ENCODE data around the gene IL13. TPM values are rescaled to one million over a fixed set of nuclear protein-coding genes. Genes with fewer than 3 reads are reported as not detected.

Gene IL13
- polyA plus RNA-seq, 2 of the 4 experiments (the other 2 are of a cell fraction), result 0.13 TPM; not detected in 1

DNA sequence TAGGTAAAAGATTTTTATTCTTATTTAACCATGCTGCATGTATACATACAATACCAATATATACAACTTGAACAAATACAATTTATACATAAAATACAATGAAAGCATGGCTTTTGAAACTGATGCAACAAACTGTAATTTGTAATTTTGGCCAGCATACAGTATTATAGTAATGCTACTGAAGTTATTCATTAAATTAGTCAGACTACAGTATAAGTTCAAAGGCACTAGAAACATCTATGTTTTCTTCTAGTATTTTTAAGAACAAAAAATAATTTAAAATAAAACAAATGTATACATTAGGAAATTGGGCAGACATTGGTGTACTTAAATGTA, 34.6 kb downstream of the IL13 start (continued):
- TF ChIP-seq, protein P1, sequence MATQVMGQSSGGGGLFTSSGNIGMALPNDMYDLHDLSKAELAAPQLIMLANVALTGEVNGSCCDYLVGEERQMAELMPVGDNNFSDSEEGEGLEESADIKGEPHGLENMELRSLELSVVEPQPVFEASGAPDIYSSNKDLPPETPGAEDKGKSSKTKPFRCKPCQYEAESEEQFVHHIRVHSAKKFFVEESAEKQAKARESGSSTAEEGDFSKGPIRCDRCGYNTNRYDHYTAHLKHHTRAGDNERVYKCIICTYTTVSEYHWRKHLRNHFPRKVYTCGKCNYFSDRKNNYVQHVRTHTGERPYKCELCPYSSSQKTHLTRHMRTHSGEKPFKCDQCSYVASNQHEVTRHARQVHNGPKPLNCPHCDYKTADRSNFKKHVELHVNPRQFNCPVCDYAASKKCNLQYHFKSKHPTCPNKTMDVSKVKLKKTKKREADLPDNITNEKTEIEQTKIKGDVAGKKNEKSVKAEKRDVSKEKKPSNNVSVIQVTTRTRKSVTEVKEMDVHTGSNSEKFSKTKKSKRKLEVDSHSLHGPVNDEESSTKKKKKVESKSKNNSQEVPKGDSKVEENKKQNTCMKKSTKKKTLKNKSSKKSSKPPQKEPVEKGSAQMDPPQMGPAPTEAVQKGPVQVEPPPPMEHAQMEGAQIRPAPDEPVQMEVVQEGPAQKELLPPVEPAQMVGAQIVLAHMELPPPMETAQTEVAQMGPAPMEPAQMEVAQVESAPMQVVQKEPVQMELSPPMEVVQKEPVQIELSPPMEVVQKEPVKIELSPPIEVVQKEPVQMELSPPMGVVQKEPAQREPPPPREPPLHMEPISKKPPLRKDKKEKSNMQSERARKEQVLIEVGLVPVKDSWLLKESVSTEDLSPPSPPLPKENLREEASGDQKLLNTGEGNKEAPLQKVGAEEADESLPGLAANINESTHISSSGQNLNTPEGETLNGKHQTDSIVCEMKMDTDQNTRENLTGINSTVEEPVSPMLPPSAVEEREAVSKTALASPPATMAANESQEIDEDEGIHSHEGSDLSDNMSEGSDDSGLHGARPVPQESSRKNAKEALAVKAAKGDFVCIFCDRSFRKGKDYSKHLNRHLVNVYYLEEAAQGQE (IDR thresholded peaks at IDR 0.05), result no peak
- TF ChIP-seq, protein P2, sequence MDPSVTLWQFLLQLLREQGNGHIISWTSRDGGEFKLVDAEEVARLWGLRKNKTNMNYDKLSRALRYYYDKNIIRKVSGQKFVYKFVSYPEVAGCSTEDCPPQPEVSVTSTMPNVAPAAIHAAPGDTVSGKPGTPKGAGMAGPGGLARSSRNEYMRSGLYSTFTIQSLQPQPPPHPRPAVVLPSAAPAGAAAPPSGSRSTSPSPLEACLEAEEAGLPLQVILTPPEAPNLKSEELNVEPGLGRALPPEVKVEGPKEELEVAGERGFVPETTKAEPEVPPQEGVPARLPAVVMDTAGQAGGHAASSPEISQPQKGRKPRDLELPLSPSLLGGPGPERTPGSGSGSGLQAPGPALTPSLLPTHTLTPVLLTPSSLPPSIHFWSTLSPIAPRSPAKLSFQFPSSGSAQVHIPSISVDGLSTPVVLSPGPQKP (IDR thresholded peaks at IDR 0.05; ENCODE audit: low read depth, low read length), result no peak
- TF ChIP-seq NPAS2 (CRISPR knock-in tag; IDR thresholded peaks at IDR 0.05; ENCODE audit: borderline replicate concordance), result no peak
- no peak for TF ChIP-seq TFCP2L1 (CRISPR knock-in tag; IDR thresholded peaks at IDR 0.05)
- TF ChIP-seq EP300 (IDR thresholded peaks at IDR 0.05), result no peak

DNA sequence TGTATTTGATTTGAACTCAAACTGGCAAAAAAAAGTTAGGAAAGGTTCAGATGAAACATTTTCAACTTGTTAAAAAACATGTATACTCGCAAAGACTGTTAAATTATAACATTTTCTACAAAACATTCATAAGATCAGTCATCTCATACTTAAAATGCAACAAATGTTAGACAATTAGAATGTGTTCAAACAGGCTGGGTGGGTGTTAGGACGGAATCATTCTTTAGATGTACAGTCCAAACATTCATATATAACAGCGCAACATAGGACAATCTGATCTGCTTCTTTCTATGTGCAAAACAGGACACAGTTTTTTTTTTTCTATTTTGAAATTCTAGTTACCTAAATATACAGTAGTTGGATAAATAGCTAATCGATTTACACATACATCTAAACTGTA, 38.0 kb downstream of the IL13 start:
- 82% methylated on average over 4 of the region's 4 CpGs for WGBS (ENCODE audit: missing lambda C conversion rate)

DNA sequence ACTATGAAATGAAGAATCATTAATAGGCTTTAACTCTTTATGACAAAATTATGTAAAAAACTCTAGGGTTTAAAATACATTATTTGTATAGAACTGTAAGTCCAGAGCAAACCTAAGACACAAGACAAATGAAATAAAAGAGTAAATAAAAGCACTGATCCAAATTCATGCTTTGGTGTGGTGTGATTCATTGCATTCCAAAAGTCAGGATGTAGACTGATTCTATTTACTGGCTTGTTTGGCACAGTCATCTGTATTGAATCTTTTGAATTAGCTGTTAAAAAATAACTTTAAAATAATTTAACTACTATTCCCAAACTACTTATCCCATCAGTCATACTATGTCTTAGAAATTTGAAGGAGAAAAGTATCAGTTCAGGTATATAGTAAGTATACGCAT, 46.9 kb downstream of the IL13 start:
- TF ChIP-seq JUNB (IDR thresholded peaks at IDR 0.05) (peak; percentile 16; the same call in 1 of the 2 replicates), SMC3 (IDR thresholded peaks at IDR 0.05) (no peak), FOSL2 (IDR thresholded peaks at IDR 0.05) (no peak), FOSL2 (CRISPR knock-in tag; IDR thresholded peaks at IDR 0.05) (peak; percentile 35; the same call in 1 of the 2 replicates)
- no peak overlapping the region; a peak in 1 of 6 replicates for H3K27ac ChIP-seq
- CTCF ChIA-PET, result interaction anchor here (1.2 to 1.9 kb wide), 2 partner anchors 28 to 115 kb away, joined by 3 to 7 read pairs; no protein-coding TSS in a partner anchor
- FAIRE-seq (peak; percentile 86), DNase-seq (ENCODE audit: low read depth in 1 of 2, low spot score in 1 of 2) (peak; percentile 17 to 24), ATAC-seq (peak in 1 of 2 experiments; percentile 69; a peak in 2 of 6 replicates)
- H3K9me3 ChIP-seq, result no peaks in the 10 kb centered on the region
- POLR2A ChIA-PET, result no interaction called here
- 57% methylated on average over 1 of the region's 1 CpG for WGBS (ENCODE audit: missing lambda C conversion rate)
- peak overlapping the region; percentile 54 for H3K4me2 ChIP-seq
- H3K4me3 ChIP-seq, result no peak overlapping the region
- H3K4me1 ChIP-seq, result peaks cover 17% of the 10 kb centered on the region

More for the DNA sequence above, 38.0 kb downstream of the IL13 start:
- Histone ChIP-seq H3K27ac (no peak overlapping the region), H3K4me3 (no peak overlapping the region), H3K9me3 (no peaks in the 10 kb centered on the region), H3K4me1 (peaks cover 5% of the 10 kb centered on the region; the same call in 1 of the 3 replicates), H3K4me2 (no peak overlapping the region)
- FAIRE-seq (peak; percentile 49), DNase-seq (ENCODE audit: low read depth in 1 of 2, low spot score in 1 of 2) (no peak), ATAC-seq (no peak)
- ChIA-PET CTCF (no interaction called here), POLR2A (no interaction called here)
- TF ChIP-seq, protein P1 (IDR thresholded peaks at IDR 0.05), result no peak
- no peak for TF ChIP-seq POLR2A (IDR thresholded peaks at IDR 0.05; ENCODE audit: low read length)
- no peak for TF ChIP-seq RFX5 (IDR thresholded peaks at IDR 0.05)

DNA sequence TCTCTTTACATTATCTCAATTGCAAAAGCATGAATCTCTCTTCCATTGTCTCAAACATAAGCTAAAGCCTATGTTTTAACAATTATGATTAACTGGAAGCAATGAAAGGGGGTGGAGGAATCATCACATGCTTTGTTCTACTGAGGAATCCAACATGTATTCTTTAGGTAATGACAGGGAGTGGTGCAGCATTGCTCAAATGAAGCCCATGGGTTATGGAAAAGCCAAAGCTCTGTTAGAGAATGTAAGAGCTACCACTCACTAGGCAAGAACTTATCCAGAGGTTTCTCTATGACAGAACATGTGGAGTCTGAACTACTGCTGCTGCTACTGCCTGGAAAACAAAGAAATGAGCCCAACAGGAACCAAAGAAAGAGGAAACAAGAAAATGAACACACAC, 50.7 kb downstream of the IL13 start:
- Histone ChIP-seq H3K9me3 (no peaks in the 10 kb centered on the region), H3K4me2 (no peak overlapping the region), H3K4me3 (no peak overlapping the region), H3K27ac (no peak overlapping the region), H3K4me1 (peaks cover 17% of the 10 kb centered on the region)
- ATAC-seq, result no peak
- no peak for DNase-seq (ENCODE audit: low read depth in 1 of 2, low spot score in 1 of 2)
- no peak for FAIRE-seq
- no peak for TF ChIP-seq ZSCAN20 (CRISPR knock-in tag; IDR thresholded peaks at IDR 0.05)
- no peak for TF ChIP-seq EHMT2 (IDR thresholded peaks at IDR 0.05; ENCODE audit: low read depth)
- no peak for TF ChIP-seq MYC (IDR thresholded peaks at IDR 0.05; ENCODE audit: borderline replicate concordance, low read length)
- TF ChIP-seq, protein P3, sequence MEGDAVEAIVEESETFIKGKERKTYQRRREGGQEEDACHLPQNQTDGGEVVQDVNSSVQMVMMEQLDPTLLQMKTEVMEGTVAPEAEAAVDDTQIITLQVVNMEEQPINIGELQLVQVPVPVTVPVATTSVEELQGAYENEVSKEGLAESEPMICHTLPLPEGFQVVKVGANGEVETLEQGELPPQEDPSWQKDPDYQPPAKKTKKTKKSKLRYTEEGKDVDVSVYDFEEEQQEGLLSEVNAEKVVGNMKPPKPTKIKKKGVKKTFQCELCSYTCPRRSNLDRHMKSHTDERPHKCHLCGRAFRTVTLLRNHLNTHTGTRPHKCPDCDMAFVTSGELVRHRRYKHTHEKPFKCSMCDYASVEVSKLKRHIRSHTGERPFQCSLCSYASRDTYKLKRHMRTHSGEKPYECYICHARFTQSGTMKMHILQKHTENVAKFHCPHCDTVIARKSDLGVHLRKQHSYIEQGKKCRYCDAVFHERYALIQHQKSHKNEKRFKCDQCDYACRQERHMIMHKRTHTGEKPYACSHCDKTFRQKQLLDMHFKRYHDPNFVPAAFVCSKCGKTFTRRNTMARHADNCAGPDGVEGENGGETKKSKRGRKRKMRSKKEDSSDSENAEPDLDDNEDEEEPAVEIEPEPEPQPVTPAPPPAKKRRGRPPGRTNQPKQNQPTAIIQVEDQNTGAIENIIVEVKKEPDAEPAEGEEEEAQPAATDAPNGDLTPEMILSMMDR (IDR thresholded peaks at IDR 0.05), result no peak
- TF ChIP-seq RFX5 (IDR thresholded peaks at IDR 0.05), result no peak
- no peak for TF ChIP-seq CBX2 (IDR thresholded peaks at IDR 0.05; ENCODE audit: borderline replicate concordance, low read depth)
- TF ChIP-seq HOXA7 (CRISPR knock-in tag; IDR thresholded peaks at IDR 0.05), result no peak
- no peak for TF ChIP-seq HOXB13 (CRISPR knock-in tag; IDR thresholded peaks at IDR 0.05; ENCODE audit: low read depth)
- TF ChIP-seq JUNB (IDR thresholded peaks at IDR 0.05), result no peak
- no peak for TF ChIP-seq MAZ (IDR thresholded peaks at IDR 0.05; ENCODE audit: borderline replicate concordance, low read depth, low read length)
- no peak for TF ChIP-seq JUN (IDR thresholded peaks at IDR 0.05)
- TF ChIP-seq EP300 (IDR thresholded peaks at IDR 0.05), result no peak
- no peak for TF ChIP-seq RNF2 (IDR thresholded peaks at IDR 0.05; ENCODE audit: borderline replicate concordance, low read depth)
- ChIA-PET POLR2A (no interaction called here), CTCF (interaction anchor here (0.6 to 1.9 kb wide), 7 partner anchors 8 to 321 kb away, joined by 3 to 5 read pairs (median 4); no protein-coding TSS in a partner anchor)

Data from A549 (cell line).